HG03469 (cell line): ENCODE measurements around the gene ITGB5.

Experiments
- ATAC-seq: cut with Tn5 transposase; IDR thresholded peaks from one replicate; pipeline ENCODE4 v1.9.1; 2021; ENCODE audit warnings: mild to moderate bottlenecking, moderate library complexity, moderate number of reproducible peaks; ENCODE audit not compliant: unreplicated experiment

Gene ITGB5

GRCh38 chr3:124873226-124873625 lies 13.9 kb downstream of the ITGB5 start:
- no peak for ATAC-seq

- ATAC-seq: no peak
Measured at GRCh38 chr3:124867511-124867910, 19.7 kb downstream of the ITGB5 start.

- ATAC-seq: no peak
Measured at GRCh38 chr3:124862006-124862405, 25.2 kb downstream of the ITGB5 start.

- ATAC-seq: no peak
Measured at GRCh38 chr3:124861041-124861440, 26.1 kb downstream of the ITGB5 start.

GRCh38 chr3:124860599-124860998 lies 26.6 kb downstream of the ITGB5 start:
- no peak for ATAC-seq

GRCh38 chr3:124859025-124859424 lies 28.1 kb downstream of the ITGB5 start:
- ATAC-seq: no peak

- ATAC-seq: no peak
Measured at GRCh38 chr3:124858275-124858674, 28.9 kb downstream of the ITGB5 start.

GRCh38 chr3:124856677-124857076 lies 30.5 kb downstream of the ITGB5 start:
- ATAC-seq: no peak

GRCh38 chr3:124854009-124854408 lies 33.2 kb downstream of the ITGB5 start:
- ATAC-seq: no peak

GRCh38 chr3:124853446-124853845 lies 33.7 kb downstream of the ITGB5 start:
- ATAC-seq: no peak

GRCh38 chr3:124851905-124852304 lies 35.3 kb downstream of the ITGB5 start:
- no peak for ATAC-seq

GRCh38 chr3:124851136-124851535 lies 36.0 kb downstream of the ITGB5 start:
- ATAC-seq: no peak

- no peak for ATAC-seq
Measured at GRCh38 chr3:124850633-124851032, 36.5 kb downstream of the ITGB5 start.

- ATAC-seq: no peak
Measured at GRCh38 chr3:124850212-124850611, 37.0 kb downstream of the ITGB5 start.

- no peak for ATAC-seq
Measured at GRCh38 chr3:124848300-124848699, 38.9 kb downstream of the ITGB5 start.

- ATAC-seq: no peak
Measured at GRCh38 chr3:124847863-124848262, 39.3 kb downstream of the ITGB5 start.

- ATAC-seq: no peak
Measured at GRCh38 chr3:124847051-124847450, 40.1 kb downstream of the ITGB5 start.

GRCh38 chr3:124846189-124846588 lies 41.0 kb downstream of the ITGB5 start:
- no peak for ATAC-seq

GRCh38 chr3:124845406-124845805 lies 41.8 kb downstream of the ITGB5 start:
- ATAC-seq: no peak

- ATAC-seq: no peak
Measured at GRCh38 chr3:124843506-124844177, 43.5 kb downstream of the ITGB5 start.

- no peak for ATAC-seq
Measured at GRCh38 chr3:124843047-124843446, 44.1 kb downstream of the ITGB5 start.

- no peak for ATAC-seq
Measured at GRCh38 chr3:124841517-124841916, 45.6 kb downstream of the ITGB5 start.

- no peak for ATAC-seq
Measured at GRCh38 chr3:124840331-124840730, 46.8 kb downstream of the ITGB5 start.
